ENCODE measurements around the gene PELO. TPM values are rescaled to one million over a fixed set of nuclear protein-coding genes. Genes with fewer than 3 reads are reported as not detected.

PELO gene
- total RNA-seq, 3 donors from 2014 or later = 11.7 to 16.7 (median 12.1) TPM

DNA sequence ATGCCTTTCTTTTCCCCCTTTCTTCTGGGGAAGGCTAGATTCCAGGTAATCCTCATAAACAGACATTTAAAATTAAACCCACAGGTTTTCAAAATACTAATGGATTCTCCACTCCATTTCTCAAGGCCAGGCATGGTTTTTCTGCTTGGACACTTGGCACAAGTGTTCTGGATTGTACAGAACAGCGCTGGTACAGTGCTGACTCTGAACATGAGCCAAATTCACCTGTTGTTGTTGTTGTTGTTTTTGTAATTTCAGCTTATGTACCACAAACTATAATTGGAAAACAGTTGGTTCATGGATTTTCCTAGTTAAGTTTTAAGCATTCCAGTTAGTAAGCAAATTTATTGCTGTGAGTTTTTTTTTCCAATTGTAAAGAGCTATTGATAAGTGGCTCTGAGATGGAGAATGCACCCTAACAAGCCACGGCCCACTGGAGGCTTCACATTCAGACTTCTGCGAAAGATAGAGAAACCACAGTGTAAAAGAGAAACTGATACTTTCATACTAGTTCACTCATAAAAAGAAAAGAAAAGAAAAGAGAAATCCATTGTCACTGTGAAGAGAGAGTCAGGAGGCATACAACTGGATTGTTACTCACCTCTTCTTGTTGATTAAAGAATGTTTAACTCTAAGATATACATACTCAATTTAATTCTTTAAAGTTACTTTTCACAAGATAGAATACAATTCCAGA lies 16.2 kb upstream of the PELO start:
- Histone ChIP-seq H3K4me1 (no peaks in the 10 kb centered on the region), H3K27ac (no peak overlapping the region), H3K27me3 (no peaks in the 10 kb centered on the region), H3K4me3 (no peak overlapping the region), H3K9me3 (no peaks in the 10 kb centered on the region), H3K36me3 (no peaks in the 10 kb centered on the region)
- no peak for DNase-seq (ENCODE audit: low spot score in 2 of 2)
- no peak for TF ChIP-seq POLR2AphosphoS5 (IDR thresholded peaks at IDR 0.05)
- TF ChIP-seq, protein P1, sequence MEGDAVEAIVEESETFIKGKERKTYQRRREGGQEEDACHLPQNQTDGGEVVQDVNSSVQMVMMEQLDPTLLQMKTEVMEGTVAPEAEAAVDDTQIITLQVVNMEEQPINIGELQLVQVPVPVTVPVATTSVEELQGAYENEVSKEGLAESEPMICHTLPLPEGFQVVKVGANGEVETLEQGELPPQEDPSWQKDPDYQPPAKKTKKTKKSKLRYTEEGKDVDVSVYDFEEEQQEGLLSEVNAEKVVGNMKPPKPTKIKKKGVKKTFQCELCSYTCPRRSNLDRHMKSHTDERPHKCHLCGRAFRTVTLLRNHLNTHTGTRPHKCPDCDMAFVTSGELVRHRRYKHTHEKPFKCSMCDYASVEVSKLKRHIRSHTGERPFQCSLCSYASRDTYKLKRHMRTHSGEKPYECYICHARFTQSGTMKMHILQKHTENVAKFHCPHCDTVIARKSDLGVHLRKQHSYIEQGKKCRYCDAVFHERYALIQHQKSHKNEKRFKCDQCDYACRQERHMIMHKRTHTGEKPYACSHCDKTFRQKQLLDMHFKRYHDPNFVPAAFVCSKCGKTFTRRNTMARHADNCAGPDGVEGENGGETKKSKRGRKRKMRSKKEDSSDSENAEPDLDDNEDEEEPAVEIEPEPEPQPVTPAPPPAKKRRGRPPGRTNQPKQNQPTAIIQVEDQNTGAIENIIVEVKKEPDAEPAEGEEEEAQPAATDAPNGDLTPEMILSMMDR (IDR thresholded peaks at IDR 0.05) = no peak
- no peak for TF ChIP-seq POLR2A (IDR thresholded peaks at IDR 0.05)
- intact Hi-C loops (cut with DNase I; ENCODE audit: low total_unique reads) = no loop called here

DNA sequence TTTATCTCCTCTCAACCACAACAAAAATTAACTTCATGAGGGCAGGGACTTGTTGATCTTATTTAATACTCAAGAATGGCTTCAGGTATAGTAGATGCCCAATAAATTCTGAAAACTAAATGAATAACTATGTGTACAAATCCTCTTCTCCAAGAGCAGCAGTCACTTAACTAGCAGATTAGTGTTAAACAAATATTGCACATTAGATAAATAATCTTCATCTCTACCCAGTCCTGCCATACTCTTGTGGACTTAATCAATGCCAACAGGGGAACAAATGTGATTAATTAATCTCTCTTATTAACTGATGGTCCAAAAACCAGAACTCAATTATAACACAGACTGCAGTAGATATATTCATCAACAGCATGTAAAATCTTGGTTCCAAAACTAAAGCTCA lies 15.0 kb upstream of the PELO start:
- TF ChIP-seq, protein P1 (IDR thresholded peaks at IDR 0.05) = no peak
- TF ChIP-seq POLR2A (IDR thresholded peaks at IDR 0.05) (no peak), POLR2AphosphoS5 (IDR thresholded peaks at IDR 0.05) (no peak)
- no peak for DNase-seq (ENCODE audit: low spot score in 2 of 2)
- Histone ChIP-seq H3K27me3 (no peaks in the 10 kb centered on the region), H3K27ac (no peak overlapping the region), H3K4me1 (no peaks in the 10 kb centered on the region), H3K4me3 (no peak overlapping the region), H3K36me3 (no peaks in the 10 kb centered on the region), H3K9me3 (no peaks in the 10 kb centered on the region)
- intact Hi-C loops (cut with DNase I; ENCODE audit: low total_unique reads) = no loop called here

DNA sequence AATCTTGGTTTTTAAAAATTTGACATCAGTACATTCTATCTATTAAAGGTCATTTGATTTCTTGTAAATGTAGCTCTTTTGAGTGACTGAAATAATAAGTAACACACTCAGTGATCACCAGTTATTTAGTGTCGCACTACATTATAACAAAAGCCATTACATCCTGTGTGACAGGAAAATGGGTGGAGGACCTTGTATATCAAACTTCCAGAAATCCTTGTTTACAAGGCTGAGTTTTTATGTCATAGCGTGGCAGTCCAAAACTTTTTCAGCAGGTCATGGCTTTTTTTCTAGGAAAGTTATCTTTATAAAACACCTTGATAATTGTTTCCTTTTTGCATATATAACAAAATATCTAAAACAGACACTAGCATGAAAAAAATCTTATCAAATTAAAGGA lies 14.4 kb upstream of the PELO start:
- no peaks in the 10 kb centered on the region for H3K36me3 ChIP-seq
- no peaks in the 10 kb centered on the region for H3K9me3 ChIP-seq
- H3K27ac ChIP-seq = no peak overlapping the region
- TF ChIP-seq, protein P1 (IDR thresholded peaks at IDR 0.05) = no peak
- no peak for TF ChIP-seq POLR2A (IDR thresholded peaks at IDR 0.05)
- intact Hi-C loops (cut with DNase I; ENCODE audit: low total_unique reads) = no loop called here
- H3K4me1 ChIP-seq = no peaks in the 10 kb centered on the region
- no peak for DNase-seq (ENCODE audit: low spot score in 2 of 2)
- no peaks in the 10 kb centered on the region for H3K27me3 ChIP-seq
- no peak overlapping the region for H3K4me3 ChIP-seq

DNA sequence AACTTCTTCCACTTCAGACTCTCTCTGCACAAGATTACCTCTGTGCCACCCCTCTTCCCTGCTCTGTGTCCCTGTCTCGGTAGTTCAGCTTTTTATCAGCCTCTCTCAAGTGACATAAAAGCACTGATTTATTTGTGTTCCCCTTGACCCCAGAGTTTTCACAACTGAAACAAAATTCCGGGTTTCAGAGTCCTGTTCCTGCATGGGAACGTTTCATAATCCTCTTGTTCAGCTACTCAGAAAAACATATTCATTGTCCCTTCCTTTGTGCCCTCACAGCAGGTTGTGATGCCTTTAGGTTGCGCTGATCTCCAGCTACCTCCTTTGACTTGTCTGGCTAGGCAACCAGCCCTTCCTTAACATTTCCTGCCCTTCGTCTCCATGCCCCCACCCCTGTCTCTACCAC lies 13.7 kb upstream of the PELO start:
- Histone ChIP-seq H3K36me3 (no peaks in the 10 kb centered on the region), H3K4me1 (no peaks in the 10 kb centered on the region), H3K4me3 (no peak overlapping the region), H3K9me3 (no peaks in the 10 kb centered on the region), H3K27me3 (no peaks in the 10 kb centered on the region), H3K27ac (peak overlapping the region in 1 of 2 donors; percentile 23)
- intact Hi-C loops (cut with DNase I; ENCODE audit: low total_unique reads) = no loop called here
- DNase-seq (ENCODE audit: low spot score in 2 of 2) = no peak
- TF ChIP-seq POLR2A (IDR thresholded peaks at IDR 0.05) (no peak), POLR2AphosphoS5 (IDR thresholded peaks at IDR 0.05) (no peak)
- TF ChIP-seq, protein P1 (IDR thresholded peaks at IDR 0.05) = no peak

DNA sequence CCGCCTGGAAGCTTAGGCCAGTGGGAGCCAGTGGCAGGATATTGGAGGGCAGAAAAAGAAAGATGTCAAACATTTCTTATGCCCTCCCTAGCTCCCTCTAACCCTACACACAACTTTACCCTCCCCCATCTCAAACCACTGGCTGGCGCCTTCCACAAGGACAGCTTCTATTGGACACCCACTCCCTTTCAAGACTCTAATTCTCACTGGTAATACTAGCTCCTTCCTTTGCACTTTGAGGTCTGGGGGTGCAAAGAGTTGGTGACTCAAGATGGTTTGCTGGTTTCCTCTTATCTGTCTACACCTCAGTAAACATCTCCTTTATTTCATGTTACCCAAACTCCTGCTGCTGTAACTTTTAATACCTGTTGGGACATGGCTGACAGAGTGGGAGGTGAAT lies 11.6 kb upstream of the PELO start:
- DNase-seq (ENCODE audit: low spot score in 2 of 2) = no peak
- H3K4me1 ChIP-seq = no peaks in the 10 kb centered on the region
- no peaks in the 10 kb centered on the region for H3K9me3 ChIP-seq
- H3K36me3 ChIP-seq = no peaks in the 10 kb centered on the region
- H3K27me3 ChIP-seq = no peaks in the 10 kb centered on the region
- no peak overlapping the region for H3K27ac ChIP-seq
- no peak for TF ChIP-seq POLR2A (IDR thresholded peaks at IDR 0.05)
- TF ChIP-seq, protein P1 (IDR thresholded peaks at IDR 0.05) = no peak
- no peak for TF ChIP-seq POLR2AphosphoS5 (IDR thresholded peaks at IDR 0.05)
- no peak overlapping the region for H3K4me3 ChIP-seq
- intact Hi-C loops (cut with DNase I; ENCODE audit: low total_unique reads) = no loop called here

Data from breast epithelium (tissue), 4 donors.